GM19238 (cell line): ENCODE results near the gene RGS11.

Experiments
- DNase-seq: peaks from one replicate; pipeline ENCODE4 v3.0.0; 2011; ENCODE audit warnings: low spot score; ENCODE audit not compliant: insufficient read length

Gene RGS11

GRCh38 chr16:296806-297510 is 21.2 kb upstream of the RGS11 start:
- no peak for DNase-seq

DNA sequence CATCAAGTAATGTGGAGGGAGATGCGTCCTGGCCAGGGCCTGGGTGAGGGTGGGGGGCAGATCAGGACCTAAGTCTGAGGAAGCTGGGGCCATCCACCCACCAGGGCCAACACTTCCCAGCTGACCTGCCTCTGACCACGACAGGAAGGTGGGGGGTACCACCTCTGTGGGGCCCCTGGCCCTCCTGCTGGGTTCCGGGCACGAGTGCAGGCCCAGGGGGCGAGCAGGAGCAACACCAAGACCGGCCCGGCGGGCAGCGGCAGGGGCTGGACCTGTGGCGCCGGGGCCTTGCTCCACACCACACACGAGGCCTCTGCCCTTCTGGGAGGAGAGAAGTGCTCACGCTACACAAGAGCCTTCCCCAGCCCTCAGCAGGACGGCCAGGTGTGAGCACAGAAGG is 20.5 kb upstream of the RGS11 start:
- no peak for DNase-seq

- DNase-seq, result no peak
These were observed 17.5 kb upstream of the RGS11 start for GRCh38 chr16:293043-293775.

GRCh38 chr16:291539-291938 is 15.8 kb upstream of the RGS11 start:
- no peak for DNase-seq

- DNase-seq, result no peak
These were observed 15.1 kb upstream of the RGS11 start for GRCh38 chr16:290681-291405.

GRCh38 chr16:290015-290680 is 14.4 kb upstream of the RGS11 start:
- DNase-seq, result no peak

DNA sequence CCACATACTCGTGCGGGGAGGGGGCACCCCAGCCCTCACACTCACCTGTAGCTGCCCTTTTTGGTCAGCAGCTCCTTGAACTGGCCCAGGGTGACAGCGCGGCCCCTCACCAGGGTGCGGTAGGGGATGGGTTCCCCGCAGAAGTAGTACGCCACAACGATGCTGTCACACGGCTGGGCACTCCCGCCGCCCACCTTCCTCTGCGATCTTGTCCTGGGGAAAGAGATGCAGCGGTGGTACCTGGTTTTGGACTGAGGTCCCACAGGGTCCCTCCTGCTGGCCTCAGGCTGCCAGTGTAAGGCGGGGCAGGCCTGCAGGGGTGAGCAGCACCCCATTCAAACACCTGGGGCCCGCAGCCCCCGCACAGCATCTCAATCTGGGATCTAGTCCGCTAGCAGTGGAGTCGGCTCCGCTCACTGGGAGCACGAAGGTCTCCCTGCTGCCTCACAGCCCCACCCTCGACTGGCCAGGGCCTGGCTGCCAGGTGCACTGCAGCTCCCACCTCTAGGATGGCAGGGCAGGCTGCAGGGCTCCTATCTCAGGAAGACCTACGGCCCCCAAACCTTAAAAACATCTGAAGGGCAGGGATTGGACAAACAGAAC is 13.8 kb upstream of the RGS11 start:
- DNase-seq, result no peak

- no peak for DNase-seq
These were observed 12.5 kb upstream of the RGS11 start for GRCh38 chr16:287981-288920.

DNA sequence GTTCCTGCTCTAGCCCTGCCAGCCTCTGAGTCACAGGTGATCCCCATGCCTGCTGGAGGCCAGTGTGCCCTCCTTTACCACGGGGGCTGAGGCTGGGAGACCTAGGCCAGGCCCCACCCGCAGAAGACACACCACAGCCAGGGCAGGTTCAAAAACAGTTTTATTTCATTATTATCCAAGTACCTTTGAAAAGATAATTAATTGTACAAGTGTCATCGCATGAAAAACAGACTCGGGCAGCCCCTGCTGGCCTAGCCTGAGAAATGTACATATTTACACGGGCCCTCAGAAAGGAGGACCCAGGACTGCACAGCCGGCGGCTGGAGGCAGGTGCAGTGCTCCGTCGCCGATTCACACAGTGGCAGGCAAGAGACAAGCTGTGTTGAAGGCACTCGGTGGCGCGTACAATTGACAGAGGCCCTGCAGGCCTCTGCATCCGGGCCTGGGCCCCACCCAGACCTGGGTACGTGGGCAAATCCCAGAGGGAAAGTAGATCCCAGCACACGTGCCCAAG is 11.6 kb upstream of the RGS11 start:
- no peak for DNase-seq

GRCh38 chr16:286491-287297 is 10.9 kb upstream of the RGS11 start:
- no peak for DNase-seq

GRCh38 chr16:285146-286055 is 9.7 kb upstream of the RGS11 start:
- DNase-seq, result no peak

GRCh38 chr16:284204-285120 is 8.7 kb upstream of the RGS11 start:
- no peak for DNase-seq

GRCh38 chr16:283033-283805 is 7.5 kb upstream of the RGS11 start, which contains the start of gene PDIA2:
TSS of gene PDIA2 (plus strand) at chr16:283164. CDS start at chr16:283170, 6 bp downstream.
- DNase-seq, result no peak

DNA sequence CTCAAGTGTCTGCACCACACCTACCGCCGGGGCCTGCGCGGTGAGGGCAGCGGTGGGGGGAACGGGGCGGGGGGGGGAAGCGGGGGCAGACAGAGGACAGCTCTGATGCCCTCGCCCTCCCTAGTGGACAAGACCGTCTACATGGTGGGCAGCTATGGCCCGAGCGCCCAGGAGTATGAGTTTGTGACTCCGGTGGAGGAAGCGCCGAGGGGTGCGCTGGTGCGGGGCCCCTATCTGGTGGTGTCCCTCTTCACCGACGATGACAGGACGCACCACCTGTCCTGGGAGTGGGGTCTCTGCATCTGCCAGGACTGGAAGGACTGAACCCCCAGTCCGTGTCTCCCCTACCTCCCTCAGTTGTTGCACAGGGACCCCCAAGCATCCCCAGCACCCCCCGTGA is 6.7 kb upstream of the RGS11 start:
- DNase-seq, result no peak

DNA sequence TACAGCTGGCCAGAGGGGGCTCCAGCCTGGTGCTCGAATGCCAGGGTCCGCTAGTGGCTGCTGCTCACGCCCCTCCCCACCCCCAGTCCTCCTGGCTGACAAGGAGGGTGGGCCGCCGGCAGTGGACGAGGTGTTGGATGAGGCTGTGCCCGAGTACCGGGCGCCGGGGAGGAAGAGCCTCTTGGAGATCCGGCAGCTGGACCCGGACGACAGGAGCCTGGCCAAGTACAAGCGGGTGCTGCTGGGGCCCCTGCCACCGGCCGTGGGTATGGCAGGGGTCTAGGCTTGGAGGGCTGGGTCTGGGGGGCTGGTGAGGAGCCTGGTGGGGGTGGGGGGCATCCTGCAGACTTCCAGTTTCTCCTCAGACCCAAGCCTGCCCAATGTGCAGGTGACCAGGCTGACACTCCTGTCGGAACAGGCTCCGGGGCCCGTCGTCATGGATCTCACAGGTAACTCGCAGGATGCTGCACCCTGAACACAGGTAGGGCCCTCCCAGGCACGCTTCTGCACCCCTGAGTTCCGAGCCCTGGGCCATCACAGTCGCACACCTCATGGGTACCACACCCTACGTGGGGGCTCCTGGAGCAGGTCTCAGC is 6.0 kb upstream of the RGS11 start:
- no peak for DNase-seq
